DMS153 treated with DMSO at 0.1 percent for 48 hours (cell line): ENCODE measurements around the gene MC4R.
"Not testable (repeated sequence)": the region's sequence is repeated elsewhere in the genome, so short reads cannot be mapped to it uniquely, and the experiment has no call there.

Experiments used
- DNase-seq: peaks from one replicate; lab custom pipeline; 2025; ENCODE audit not compliant: unreplicated experiment; lab: John Stamatoyannopoulos, UW

MC4R gene

GRCh38 chr18:60372596-60372995 lies at the start of gene MC4R:
MC4R (minus strand) TSS chr18:60372775; CDS start chr18:60372349, 426 bp downstream.
- peak; percentile 91 for DNase-seq

- not testable (repeated sequence) for DNase-seq
These were observed 49.7 kb upstream of the MC4R start for GRCh38 chr18:60422306-60422705.

GRCh38 chr18:60421356-60422118 lies 49.0 kb upstream of the MC4R start:
- no peak for DNase-seq

GRCh38 chr18:60417946-60418345 lies 45.4 kb upstream of the MC4R start:
- no peak for DNase-seq

- DNase-seq: no peak
These were observed 41.5 kb upstream of the MC4R start for GRCh38 chr18:60413944-60414547.

- no peak for DNase-seq
These were observed 39.1 kb upstream of the MC4R start for GRCh38 chr18:60411715-60412114.

GRCh38 chr18:60406721-60407120 lies 34.1 kb upstream of the MC4R start:
- DNase-seq: no peak

- no peak for DNase-seq
These were observed 32.0 kb upstream of the MC4R start for GRCh38 chr18:60404486-60405085.

GRCh38 chr18:60401346-60401745 lies 28.8 kb upstream of the MC4R start:
- DNase-seq: no peak

- no peak for DNase-seq
These were observed 19.1 kb upstream of the MC4R start for GRCh38 chr18:60391571-60392226.

- no peak for DNase-seq
These were observed 16.7 kb upstream of the MC4R start for GRCh38 chr18:60389314-60389713.

GRCh38 chr18:60385693-60386092 lies 13.1 kb upstream of the MC4R start:
- no peak for DNase-seq

- DNase-seq: no peak
These were observed 11.3 kb upstream of the MC4R start for GRCh38 chr18:60383893-60384292.

GRCh38 chr18:60377778-60378469 lies 5.3 kb upstream of the MC4R start:
- no peak for DNase-seq

- DNase-seq: no peak
These were observed 443 bp downstream of the MC4R start for GRCh38 chr18:60372132-60372531.

GRCh38 chr18:60358516-60358915 lies 14.1 kb downstream of the MC4R start:
- no peak for DNase-seq

GRCh38 chr18:60350941-60351340 lies 21.6 kb downstream of the MC4R start:
- no peak for DNase-seq

GRCh38 chr18:60350150-60350549 lies 22.4 kb downstream of the MC4R start:
- no peak for DNase-seq

GRCh38 chr18:60347526-60348045 lies 25.0 kb downstream of the MC4R start:
- DNase-seq: no peak

GRCh38 chr18:60339018-60339417 lies 33.6 kb downstream of the MC4R start:
- peak; percentile 2 for DNase-seq

- DNase-seq: no peak
These were observed 40.7 kb downstream of the MC4R start for GRCh38 chr18:60331890-60332289.
